AG09319 (cell line): Measurements from ENCODE around the gene CLCA4.

ENCODE experiments used
- DNase-seq: peaks from one replicate; pipeline ENCODE4 v3.0.0-alpha.2; 2010; ENCODE audit warnings: low read depth; ENCODE audit errors: extremely low read depth
- TF ChIP-seq, protein P1 (sequence below): IDR thresholded peaks from 2 replicates; pipeline ENCODE4 v1.5.1; 2011; ENCODE audit warnings: low read depth, mild to moderate bottlenecking, inconsistent platforms, low read length, moderate library complexity

Gene CLCA4

DNA sequence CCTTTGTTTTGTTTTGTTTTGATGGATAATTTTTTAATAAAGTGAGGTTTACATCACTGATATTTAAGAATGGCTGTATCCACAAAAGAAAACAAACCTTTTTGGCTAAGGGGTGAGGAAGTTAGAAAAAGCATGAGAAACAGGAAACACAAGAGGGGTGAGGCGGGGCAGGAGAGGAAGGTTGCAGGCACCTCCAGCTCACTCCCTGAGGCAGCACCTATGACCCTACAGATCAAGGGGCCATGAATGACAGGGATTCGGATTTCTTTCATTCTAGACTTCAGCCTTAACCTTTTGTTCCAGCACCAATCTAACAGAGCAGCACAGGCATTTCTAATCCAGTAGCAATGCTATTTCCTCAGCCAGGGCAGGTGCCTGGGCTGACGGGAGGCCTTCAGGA is 4.4 kb downstream of the CLCA4 start:
- DNase-seq = no peak
- TF ChIP-seq, protein P1, sequence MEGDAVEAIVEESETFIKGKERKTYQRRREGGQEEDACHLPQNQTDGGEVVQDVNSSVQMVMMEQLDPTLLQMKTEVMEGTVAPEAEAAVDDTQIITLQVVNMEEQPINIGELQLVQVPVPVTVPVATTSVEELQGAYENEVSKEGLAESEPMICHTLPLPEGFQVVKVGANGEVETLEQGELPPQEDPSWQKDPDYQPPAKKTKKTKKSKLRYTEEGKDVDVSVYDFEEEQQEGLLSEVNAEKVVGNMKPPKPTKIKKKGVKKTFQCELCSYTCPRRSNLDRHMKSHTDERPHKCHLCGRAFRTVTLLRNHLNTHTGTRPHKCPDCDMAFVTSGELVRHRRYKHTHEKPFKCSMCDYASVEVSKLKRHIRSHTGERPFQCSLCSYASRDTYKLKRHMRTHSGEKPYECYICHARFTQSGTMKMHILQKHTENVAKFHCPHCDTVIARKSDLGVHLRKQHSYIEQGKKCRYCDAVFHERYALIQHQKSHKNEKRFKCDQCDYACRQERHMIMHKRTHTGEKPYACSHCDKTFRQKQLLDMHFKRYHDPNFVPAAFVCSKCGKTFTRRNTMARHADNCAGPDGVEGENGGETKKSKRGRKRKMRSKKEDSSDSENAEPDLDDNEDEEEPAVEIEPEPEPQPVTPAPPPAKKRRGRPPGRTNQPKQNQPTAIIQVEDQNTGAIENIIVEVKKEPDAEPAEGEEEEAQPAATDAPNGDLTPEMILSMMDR = no peak

DNA sequence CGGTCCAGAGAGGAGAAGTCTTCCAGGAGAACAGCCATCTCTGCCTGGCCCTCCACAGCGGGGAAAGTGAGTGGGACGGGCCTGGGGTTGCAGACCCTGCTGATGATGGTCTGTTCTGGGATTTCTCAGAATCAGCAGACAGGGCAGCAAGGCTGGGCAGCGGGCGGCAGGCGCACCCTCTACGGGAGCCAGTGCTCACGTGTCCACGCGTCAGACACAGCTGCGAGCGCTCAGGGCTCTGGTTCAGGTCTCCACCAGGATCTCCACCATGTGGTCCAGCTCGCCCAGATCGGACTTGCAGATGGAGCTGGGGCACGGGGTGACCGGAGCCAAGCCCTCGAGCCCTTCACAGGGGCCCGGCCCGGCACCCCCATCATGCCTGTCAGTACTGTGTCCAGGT is 5.5 kb downstream of the CLCA4 start:
- DNase-seq = no peak
- TF ChIP-seq, protein P1 = no peak

DNA sequence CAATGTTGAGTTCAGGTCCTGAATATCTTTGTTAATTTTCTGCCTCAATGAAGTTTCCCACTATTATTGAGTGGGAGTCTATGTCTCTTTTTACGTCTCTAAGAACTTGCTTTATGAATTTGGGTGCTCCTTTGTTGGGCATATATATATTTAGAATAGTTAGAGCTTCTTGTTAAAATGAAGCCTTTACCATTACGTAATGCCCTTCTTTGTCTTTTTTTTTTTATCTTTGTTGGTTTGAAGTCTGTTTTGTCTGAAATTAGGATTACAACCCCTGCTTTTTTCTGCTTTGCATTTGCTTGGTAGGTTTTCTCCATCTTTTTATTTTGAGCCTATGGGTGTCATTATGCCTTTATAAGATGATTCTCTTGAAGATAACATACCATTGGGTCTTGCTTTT is 10.9 kb downstream of the CLCA4 start:
- TF ChIP-seq, protein P1 = no peak
- DNase-seq = no peak

DNA sequence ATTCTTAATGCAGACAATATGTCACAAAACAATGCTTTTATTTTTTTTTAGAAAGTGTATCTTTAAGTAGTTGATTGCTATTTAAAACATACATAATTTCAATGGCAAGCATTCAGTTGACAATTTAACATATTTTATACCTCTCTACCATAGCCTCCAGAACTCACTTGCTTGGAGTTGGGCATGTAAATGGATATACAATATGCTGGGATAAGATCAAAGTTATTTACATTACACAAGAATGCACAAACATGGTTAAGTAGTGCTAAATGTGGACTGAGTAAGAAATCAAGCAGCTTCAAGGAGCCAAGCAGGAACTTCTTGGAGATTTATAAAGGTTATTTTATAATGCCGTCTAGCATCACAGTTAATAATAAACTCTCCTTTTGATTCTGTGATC is 17.0 kb downstream of the CLCA4 start:
- no peak for DNase-seq
- TF ChIP-seq, protein P1 = no peak

DNA sequence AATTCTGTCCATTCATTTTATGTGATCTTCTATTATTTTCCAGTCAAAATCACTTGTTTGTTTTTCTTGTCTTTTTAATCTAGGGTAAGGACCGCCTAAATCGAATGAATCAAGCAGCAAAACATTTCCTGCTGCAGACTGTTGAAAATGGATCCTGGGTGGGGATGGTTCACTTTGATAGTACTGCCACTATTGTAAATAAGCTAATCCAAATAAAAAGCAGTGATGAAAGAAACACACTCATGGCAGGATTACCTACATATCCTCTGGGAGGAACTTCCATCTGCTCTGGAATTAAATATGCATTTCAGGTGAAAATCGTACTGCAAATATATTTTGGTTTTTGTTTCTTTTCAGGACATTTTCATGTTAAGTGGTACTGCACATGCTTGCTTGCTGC is 20.5 kb downstream of the CLCA4 start:
- TF ChIP-seq, protein P1 = no peak
- DNase-seq = no peak

DNA sequence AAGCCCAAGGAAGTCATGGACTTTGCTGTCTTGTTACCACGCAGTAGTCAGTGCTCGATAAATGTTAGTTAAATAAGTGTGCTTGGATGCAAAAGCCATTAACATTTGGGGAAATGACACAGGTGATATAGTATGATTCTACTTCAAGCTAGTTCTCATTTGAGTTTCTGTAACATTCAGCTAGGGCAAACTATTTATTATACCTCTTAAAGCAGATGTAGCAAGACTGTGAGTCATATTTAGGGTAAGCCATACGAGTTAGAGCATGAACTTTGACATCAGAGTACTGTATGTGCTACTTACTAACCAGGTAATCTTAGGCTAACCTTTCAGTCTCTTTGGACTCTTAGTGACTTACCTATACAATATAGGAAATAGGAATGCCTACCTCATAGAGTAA is 21.0 kb downstream of the CLCA4 start:
- TF ChIP-seq, protein P1 = no peak
- DNase-seq = no peak

DNA sequence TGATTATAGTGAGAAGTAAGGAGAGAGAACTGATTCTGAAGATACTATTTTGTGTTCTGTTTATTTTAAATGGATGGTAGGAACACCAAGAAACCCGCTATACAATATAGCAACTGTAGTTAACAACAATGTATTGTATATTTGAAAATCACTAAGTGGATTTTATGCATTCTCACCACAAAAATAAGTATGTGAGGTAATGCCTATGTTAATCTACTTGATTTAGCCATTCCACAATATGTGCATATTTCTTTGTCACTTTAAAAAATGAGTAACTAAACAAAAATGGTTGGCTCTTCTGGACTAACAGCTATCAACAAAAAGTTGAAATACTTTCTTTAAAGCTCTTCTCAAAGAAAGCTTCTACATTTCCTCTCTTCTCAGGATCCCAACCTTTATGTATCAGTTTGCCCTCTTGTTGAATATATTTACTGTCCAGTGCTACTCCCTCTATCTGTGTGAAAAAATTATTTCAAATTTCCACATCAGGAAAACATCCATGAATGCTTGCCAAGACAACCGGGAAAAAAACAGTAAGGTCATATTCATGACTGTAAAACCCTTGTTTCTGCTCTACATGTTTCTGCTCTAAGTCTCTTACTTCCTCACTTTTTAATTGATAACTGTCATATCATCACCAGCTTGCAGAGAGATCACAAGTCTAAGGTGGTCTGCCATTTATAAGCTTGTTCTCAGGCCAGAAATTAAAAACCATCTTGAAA is 27.0 kb downstream of the CLCA4 start:
- TF ChIP-seq, protein P1 = no peak

More for the DNA sequence above, 27.0 kb downstream of the CLCA4 start:
- DNase-seq = no peak
